GM12875 (cell line): ENCODE measurements around the gene HOXC10.

Source experiments
- H3K4me3 ChIP-seq: one replicate; pipeline ENCODE4 v1.5.1; 2011; ENCODE audit warnings: low read depth, low read length, control low read depth
- TF ChIP-seq, protein P1 (sequence below): IDR thresholded peaks from 2 replicates; pipeline ENCODE4 v1.5.1; 2011; ENCODE audit warnings: low read depth, mild to moderate bottlenecking, control low read depth, inconsistent platforms, low read length, moderate library complexity, borderline replicate concordance; ENCODE audit not compliant: insufficient read depth

Gene HOXC10

DNA sequence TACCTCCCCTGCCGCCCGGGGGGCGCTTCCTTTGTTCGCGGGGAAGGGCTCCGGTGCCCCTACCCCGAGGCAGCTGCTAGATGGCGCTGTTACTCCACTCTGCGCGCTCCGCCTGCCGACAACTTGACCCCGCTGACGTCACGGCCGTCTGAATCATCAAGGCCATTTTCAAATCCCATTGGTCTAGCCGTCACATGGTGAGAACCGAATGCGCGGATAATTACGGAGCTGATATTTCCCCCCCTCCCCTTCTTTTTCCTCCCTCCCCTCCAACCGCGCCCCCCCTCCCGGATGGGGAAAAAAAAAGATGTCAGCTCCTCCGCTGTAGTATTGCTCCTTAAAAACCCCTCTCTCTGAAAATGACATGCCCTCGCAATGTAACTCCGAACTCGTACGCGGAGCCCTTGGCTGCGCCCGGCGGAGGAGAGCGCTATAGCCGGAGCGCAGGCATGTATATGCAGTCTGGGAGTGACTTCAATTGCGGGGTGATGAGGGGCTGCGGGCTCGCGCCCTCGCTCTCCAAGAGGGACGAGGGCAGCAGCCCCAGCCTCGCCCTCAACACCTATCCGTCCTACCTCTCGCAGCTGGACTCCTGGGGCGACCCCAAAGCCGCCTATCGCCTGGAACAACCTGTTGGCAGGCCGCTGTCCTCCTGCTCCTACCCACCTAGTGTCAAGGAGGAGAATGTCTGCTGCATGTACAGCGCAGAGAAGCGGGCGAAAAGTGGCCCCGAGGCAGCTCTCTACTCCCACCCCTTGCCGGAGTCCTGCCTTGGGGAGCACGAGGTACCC lies at the start of gene HOXC10:
TSS of gene HOXC10 (plus strand) at position 246 of the 791 bp plus-strand sequence. CDS start at position 360, 114 bp downstream.
- TF ChIP-seq, protein P1, sequence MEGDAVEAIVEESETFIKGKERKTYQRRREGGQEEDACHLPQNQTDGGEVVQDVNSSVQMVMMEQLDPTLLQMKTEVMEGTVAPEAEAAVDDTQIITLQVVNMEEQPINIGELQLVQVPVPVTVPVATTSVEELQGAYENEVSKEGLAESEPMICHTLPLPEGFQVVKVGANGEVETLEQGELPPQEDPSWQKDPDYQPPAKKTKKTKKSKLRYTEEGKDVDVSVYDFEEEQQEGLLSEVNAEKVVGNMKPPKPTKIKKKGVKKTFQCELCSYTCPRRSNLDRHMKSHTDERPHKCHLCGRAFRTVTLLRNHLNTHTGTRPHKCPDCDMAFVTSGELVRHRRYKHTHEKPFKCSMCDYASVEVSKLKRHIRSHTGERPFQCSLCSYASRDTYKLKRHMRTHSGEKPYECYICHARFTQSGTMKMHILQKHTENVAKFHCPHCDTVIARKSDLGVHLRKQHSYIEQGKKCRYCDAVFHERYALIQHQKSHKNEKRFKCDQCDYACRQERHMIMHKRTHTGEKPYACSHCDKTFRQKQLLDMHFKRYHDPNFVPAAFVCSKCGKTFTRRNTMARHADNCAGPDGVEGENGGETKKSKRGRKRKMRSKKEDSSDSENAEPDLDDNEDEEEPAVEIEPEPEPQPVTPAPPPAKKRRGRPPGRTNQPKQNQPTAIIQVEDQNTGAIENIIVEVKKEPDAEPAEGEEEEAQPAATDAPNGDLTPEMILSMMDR = peak; percentile 88
- H3K4me3 ChIP-seq = peak within 1 kb of the TSS; percentile 38

DNA sequence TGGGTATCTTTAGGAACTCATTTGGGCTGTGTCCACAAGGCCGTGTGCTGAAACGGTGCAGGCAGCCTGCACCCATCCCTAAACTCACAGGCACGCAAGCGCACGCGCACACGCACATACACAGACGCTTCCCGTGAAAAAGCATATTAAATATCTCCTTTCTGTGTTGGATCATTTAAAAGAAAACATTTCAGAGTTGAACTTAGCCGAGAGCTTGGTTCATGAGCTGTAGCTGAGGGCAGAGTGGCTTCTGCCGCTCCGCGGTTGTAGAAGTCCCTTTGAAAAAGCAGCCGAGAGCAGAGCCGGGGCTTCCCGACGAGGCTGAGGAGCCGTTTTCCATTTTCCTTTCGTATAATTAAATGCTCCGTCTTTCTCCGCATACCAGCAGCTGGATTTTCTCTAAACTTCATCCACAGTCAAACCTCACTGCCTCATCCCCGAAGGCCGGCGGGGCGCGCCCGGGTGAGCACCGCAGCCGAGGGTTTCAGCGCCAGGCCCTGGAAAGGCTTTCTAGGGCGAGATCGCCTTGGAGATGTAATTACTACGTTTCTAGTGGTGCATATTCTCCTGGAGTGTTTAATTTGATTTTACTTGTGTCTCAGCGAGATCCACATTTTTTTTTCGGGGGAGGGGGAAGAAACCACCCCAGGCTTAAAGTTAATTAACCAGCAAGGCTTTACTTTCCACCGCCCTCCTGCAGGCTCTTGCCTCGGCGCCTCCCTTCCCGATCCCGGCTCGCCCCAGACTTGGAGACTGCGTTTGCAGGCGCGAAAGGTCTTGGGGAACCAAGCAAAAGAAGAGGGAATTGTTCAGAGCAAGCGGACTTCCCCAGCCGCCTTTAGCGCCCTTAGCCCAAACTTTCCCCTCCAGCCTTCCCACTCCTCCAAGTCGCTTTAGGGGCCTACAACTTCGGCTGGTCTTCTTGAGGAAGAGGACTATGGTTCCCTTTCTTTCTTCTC lies 49.3 kb upstream of the HOXC10 start:
- H3K4me3 ChIP-seq = no peak overlapping the region
- TF ChIP-seq, protein P1 = no peak

DNA sequence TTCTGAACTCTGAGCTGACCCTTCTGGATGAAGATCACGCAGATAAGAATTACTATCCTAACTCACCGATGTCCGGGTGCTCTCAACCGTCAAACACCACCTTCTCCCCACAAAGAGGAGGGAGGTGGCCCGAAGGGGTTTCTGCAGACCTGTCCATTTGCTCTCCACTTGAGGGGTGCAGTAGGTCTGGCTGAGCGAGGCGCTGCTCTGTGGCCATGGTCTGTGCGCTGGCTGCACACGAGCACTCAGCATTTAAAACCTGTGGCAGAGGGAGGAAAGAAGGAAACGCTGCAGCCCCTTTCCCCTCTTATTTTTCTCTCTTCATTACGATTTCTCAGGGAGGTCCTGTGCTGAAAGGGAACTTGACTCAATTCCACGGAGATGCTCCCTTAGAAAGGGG lies 47.8 kb upstream of the HOXC10 start:
- no peak overlapping the region for H3K4me3 ChIP-seq
- TF ChIP-seq, protein P1 = no peak

DNA sequence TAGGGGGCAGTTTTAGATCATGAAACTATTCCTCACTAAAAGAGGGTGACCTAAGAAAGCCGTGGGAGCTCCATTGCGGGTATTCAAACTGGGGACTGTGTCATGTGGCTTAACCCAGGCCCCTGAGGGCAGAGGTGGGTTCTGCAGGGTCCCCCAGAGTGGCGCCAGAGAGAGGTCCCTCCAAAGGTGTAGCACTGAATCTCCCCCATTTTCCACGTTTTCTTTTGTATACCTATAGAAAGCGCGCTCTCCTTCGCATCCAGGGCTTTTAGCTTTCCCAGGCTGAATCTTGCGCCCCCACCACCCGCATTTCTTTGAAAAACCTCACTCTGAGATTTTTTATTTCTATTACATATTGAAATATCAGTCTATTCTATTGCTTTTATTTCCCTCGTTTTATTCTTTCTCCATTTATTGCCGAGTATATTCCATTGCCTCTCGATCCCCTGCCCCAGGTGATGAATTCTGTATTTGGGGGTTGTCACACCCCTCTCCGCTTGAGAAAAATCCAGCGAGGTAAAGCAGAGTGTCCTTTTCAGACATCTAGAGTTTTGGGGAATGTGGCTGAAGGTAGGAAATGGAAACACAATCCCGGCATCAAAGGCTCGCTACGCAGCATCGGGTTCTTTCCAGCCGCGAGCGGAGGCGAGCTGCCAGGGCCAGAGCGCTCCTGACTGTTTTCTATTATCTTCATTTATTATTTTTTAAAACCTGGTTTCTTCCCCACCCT lies 47.2 kb upstream of the HOXC10 start:
- no peak overlapping the region for H3K4me3 ChIP-seq
- TF ChIP-seq, protein P1 = no peak

DNA sequence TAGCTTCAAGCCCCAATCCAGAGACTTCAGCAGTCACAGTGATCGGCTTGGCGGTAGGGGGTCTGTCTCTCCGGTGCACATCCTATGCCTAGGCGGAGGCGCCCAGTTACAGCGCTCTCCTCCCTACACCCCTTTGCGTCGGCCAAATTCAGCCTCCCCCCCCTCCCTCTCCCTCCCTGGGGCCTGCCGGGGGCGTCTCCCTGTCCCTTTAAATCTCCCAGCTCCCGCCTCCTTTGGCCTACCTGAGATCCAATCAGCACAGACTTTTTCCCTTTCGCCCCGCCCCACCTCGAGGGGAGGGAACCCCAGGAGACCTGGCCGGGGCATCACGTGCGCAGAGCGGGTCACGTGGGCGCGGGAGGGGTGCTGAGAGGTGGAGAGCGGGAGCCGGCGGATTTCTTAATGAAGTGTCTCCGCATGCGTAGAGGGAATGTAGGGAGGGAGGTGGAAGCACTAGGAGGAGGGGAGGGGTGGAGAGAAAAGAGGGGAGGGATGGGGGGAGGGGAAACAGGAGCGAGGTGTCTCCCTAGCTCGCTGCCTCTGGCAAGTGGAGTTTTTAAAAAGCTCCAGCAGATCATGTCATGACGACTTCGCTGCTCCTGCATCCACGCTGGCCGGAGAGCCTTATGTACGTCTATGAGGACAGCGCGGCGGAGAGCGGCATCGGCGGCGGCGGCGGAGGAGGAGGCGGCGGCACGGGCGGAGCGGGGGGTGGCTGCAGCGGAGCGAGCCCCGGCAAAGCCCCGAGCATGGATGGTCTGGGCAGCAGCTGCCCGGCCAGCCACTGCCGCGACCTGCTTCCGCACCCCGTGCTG lies 46.4 kb upstream of the HOXC10 start, which contains the start of gene HOXC13:
TSS of gene HOXC13 (plus strand) at position 506 of the 815 bp plus-strand sequence. CDS start at position 582, 76 bp downstream.
- H3K4me3 ChIP-seq = no peak within 1 kb of the TSS
- TF ChIP-seq, protein P1 = no peak
